ENCODE data around the gene PODXL. TPM values are rescaled to one million over a fixed set of nuclear protein-coding genes. Genes with fewer than 3 reads are reported as not detected.

Gene PODXL
- total and polyA plus RNA-seq, 2 of the 8 experiments (the other 6 are each of a cell fraction or from before 2014, with no cell fraction given) = 638 to 925 TPM

GRCh38 chr7:131578602-131579001, 22.2 kb upstream of the PODXL start (continued):
- no peak for TF ChIP-seq TBP (IDR thresholded peaks at IDR 0.05; ENCODE audit: low read depth, low read length)
- no peak for TF ChIP-seq NANOG (IDR thresholded peaks at IDR 0.05; ENCODE audit: insufficient read depth, low read depth, low read length, poor library complexity, severe bottlenecking)
- TF ChIP-seq BACH1 (IDR thresholded peaks at IDR 0.05; ENCODE audit: low read length) = no peak

Data from H1 (cell line).